ENCODE measurements around the gene PDXK. TPM values are rescaled to one million over a fixed set of nuclear protein-coding genes. Genes with fewer than 3 reads are reported as not detected.

PDXK gene
- total and polyA plus RNA-seq, 2 experiments from 2014 or later, result 68.0 to 89.7 TPM

DNA sequence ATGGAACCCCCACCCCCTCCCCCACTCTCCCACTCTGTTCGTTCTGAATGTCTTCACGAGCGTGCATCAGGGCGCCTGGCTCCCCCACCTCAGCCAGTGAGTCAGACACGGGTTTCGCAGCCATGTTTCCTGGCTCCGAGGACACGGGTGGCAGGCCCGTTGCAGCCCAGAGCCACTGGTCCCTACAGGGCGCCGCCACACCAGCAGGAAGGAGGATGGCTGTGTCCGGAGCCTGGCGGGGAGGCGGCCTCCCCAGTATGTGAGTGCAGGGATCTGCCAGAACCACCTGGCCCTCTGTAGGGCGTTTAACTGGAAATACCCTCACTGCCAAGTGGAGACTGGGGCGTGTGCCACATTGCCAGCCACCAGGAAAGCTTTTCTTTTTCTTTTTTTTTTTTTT is 38.7 kb downstream of the PDXK start:
- in situ Hi-C loops (cut with MboI), result no loop called here
- no peak for TF ChIP-seq EZH2 (IDR thresholded peaks at IDR 0.05; ENCODE audit: insufficient read depth, poor library complexity, severe bottlenecking)
- no peak for TF ChIP-seq EZH2phosphoT487 (IDR thresholded peaks at IDR 0.05; ENCODE audit: insufficient read depth, low read depth)
- Histone ChIP-seq H3F3A (ENCODE audit: insufficient read depth) (no peaks in the 10 kb centered on the region), H3K27ac (no peak overlapping the region), H3K4me1 (ENCODE audit: insufficient read depth) (no peaks in the 10 kb centered on the region), H2AFZ (no peak overlapping the region), H3K9me2 (ENCODE audit: insufficient read depth) (no peaks in the 10 kb centered on the region), H3K4me2 (ENCODE audit: unreplicated experiment) (no peak overlapping the region), H3K27me3 (replicated peaks; ENCODE audit: insufficient read depth) (no peaks in the 10 kb centered on the region), H3K9ac (no peak overlapping the region), H4K20me1 (ENCODE audit: insufficient read depth) (no peaks in the 10 kb centered on the region), H3K4me3 (no peak overlapping the region), H3K79me2 (ENCODE audit: insufficient read depth) (no peaks in the 10 kb centered on the region), H3K36me3 (ENCODE audit: low read depth) (peaks cover 15% of the 10 kb centered on the region; the same call in 1 of the 2 replicates), H3K9me3 (ENCODE audit: low read depth) (no peaks in the 10 kb centered on the region)
- DNase-seq, result no peak
- WGBS, 2 experiments (ENCODE audit: low coverage in 1 of 2, low lambda C conversion rate in 2 of 2, missing lambda C conversion rate in 2 of 2), result 78 to 80% methylated on average over 15 to 16 of the region's 16 CpGs

DNA sequence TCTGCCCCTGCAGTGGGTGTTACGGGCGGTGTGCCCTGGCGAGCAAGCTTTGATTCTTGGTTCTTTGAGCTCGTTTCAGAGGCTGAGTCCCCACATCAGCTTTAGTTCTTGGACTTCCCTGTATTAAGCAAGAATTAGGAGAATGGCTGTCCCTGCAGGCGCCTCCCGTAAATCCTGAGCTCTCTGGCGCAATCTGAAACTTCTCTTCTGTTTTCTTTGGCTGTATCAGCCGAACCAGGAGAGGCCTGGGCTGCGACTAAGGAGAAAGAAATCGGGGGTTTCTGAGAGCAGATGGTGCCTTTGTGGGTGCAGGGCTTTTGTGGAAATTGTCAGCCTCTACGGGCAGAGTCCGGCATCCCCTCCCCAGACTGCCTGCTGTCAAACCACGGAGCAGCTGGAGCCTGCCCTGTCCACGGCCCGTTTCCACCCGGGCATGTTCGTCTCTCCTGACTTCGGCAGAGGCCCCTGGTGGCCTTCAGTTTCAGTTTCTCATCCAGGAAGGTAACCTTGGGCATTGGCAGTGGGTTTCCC is 39.2 kb downstream of the PDXK start:
- in situ Hi-C loops (cut with MboI), result no loop called here
- Histone ChIP-seq H3K9me3 (ENCODE audit: low read depth) (no peaks in the 10 kb centered on the region), H3K27ac (no peak overlapping the region), H3K9ac (no peak overlapping the region), H3K4me2 (ENCODE audit: unreplicated experiment) (no peak overlapping the region), H3K79me2 (ENCODE audit: insufficient read depth) (no peaks in the 10 kb centered on the region), H2AFZ (no peak overlapping the region), H3K4me1 (ENCODE audit: insufficient read depth) (no peaks in the 10 kb centered on the region), H3F3A (ENCODE audit: insufficient read depth) (no peaks in the 10 kb centered on the region), H4K20me1 (ENCODE audit: insufficient read depth) (no peaks in the 10 kb centered on the region), H3K4me3 (no peak overlapping the region), H3K9me2 (ENCODE audit: insufficient read depth) (no peaks in the 10 kb centered on the region), H3K36me3 (ENCODE audit: low read depth) (peaks cover 15% of the 10 kb centered on the region; the same call in 1 of the 2 replicates), H3K27me3 (replicated peaks; ENCODE audit: insufficient read depth) (no peaks in the 10 kb centered on the region)
- no peak for TF ChIP-seq EZH2phosphoT487 (IDR thresholded peaks at IDR 0.05; ENCODE audit: insufficient read depth, low read depth)
- no peak for TF ChIP-seq EZH2 (IDR thresholded peaks at IDR 0.05; ENCODE audit: insufficient read depth, poor library complexity, severe bottlenecking)
- DNase-seq, result no peak
- 86 to 88% methylated on average over 18 of the region's 18 CpGs for WGBS, 2 experiments (ENCODE audit: low coverage in 1 of 2, low lambda C conversion rate in 2 of 2, missing lambda C conversion rate in 2 of 2)

DNA sequence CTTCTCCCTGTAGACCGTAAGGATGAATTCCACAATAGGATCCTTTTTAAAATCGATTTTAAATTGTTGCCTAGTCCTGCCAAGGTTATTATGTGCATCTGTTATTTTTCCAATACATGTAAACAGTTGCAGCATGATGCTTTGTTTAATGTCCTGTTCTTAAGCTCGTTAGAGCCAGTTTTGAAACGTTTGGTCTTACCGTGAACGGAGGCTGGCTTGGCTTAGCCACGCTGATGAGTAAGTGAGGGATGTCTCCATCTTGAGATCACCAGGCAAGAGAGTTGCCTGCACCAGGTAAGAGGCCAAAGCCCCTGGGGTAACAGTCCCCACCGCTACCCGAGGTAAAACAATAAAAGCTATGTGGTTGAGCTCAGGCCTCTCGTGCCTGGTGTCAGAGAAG is 39.9 kb downstream of the PDXK start:
- Histone ChIP-seq H3K4me1 (ENCODE audit: insufficient read depth) (no peaks in the 10 kb centered on the region), H4K20me1 (ENCODE audit: insufficient read depth) (no peaks in the 10 kb centered on the region), H3K9ac (no peak overlapping the region), H3K27ac (no peak overlapping the region), H3K79me2 (ENCODE audit: insufficient read depth) (no peaks in the 10 kb centered on the region), H3K4me2 (ENCODE audit: unreplicated experiment) (no peak overlapping the region), H2AFZ (no peak overlapping the region), H3K36me3 (ENCODE audit: low read depth) (peaks cover 15% of the 10 kb centered on the region; the same call in 1 of the 2 replicates), H3F3A (ENCODE audit: insufficient read depth) (no peaks in the 10 kb centered on the region), H3K27me3 (replicated peaks; ENCODE audit: insufficient read depth) (no peaks in the 10 kb centered on the region), H3K4me3 (no peak overlapping the region), H3K9me3 (ENCODE audit: low read depth) (no peaks in the 10 kb centered on the region), H3K9me2 (ENCODE audit: insufficient read depth) (no peaks in the 10 kb centered on the region)
- in situ Hi-C loops (cut with MboI), result no loop called here
- 81 to 85% methylated on average over 10 of the region's 10 CpGs for WGBS, 2 experiments (ENCODE audit: low coverage in 1 of 2, low lambda C conversion rate in 2 of 2, missing lambda C conversion rate in 2 of 2)
- no peak for DNase-seq
- TF ChIP-seq EZH2phosphoT487 (IDR thresholded peaks at IDR 0.05; ENCODE audit: insufficient read depth, low read depth), result no peak
- no peak for TF ChIP-seq EZH2 (IDR thresholded peaks at IDR 0.05; ENCODE audit: insufficient read depth, poor library complexity, severe bottlenecking)

DNA sequence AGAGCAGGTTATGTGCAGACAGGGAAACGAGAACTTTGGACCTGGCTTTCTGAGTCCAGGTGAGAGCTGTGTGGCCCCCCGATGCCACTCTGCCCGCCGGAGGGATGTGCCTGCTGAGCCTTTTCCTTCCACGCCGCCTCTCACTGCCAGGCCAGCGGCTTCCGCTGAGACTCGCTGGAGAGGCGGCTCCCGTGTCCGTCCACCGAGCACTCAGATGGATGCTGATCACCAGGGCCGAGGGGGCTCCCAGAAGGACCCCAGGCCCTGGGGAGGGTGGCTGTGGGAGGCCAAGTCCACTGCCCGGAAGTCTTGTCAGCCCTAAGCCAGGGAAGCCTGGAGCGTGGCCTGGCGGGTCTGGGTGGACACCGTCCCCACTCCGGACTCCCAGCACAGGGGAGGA is 40.7 kb downstream of the PDXK start:
- Histone ChIP-seq H3K27me3 (replicated peaks; ENCODE audit: insufficient read depth) (no peaks in the 10 kb centered on the region), H3K9ac (no peak overlapping the region), H3K36me3 (ENCODE audit: low read depth) (peaks cover 13% of the 10 kb centered on the region; the same call in 1 of the 2 replicates), H3K9me3 (ENCODE audit: low read depth) (no peaks in the 10 kb centered on the region), H3F3A (ENCODE audit: insufficient read depth) (no peaks in the 10 kb centered on the region), H3K4me3 (no peak overlapping the region), H4K20me1 (ENCODE audit: insufficient read depth) (no peaks in the 10 kb centered on the region), H3K27ac (no peak overlapping the region), H3K9me2 (ENCODE audit: insufficient read depth) (no peaks in the 10 kb centered on the region), H3K4me2 (ENCODE audit: unreplicated experiment) (no peak overlapping the region), H2AFZ (no peak overlapping the region), H3K4me1 (ENCODE audit: insufficient read depth) (no peaks in the 10 kb centered on the region), H3K79me2 (ENCODE audit: insufficient read depth) (no peaks in the 10 kb centered on the region)
- TF ChIP-seq EZH2 (IDR thresholded peaks at IDR 0.05; ENCODE audit: insufficient read depth, poor library complexity, severe bottlenecking), result no peak
- no peak for TF ChIP-seq EZH2phosphoT487 (IDR thresholded peaks at IDR 0.05; ENCODE audit: insufficient read depth, low read depth)
- 92 to 93% methylated on average over 19 of the region's 19 CpGs for WGBS, 2 experiments (ENCODE audit: low coverage in 1 of 2, low lambda C conversion rate in 2 of 2, missing lambda C conversion rate in 2 of 2)
- no peak for DNase-seq
- in situ Hi-C loops (cut with MboI), result no loop called here

Data from GM23248 (cell line).